Measurements from ENCODE around the gene GSTA4.

- TF ChIP-seq, protein P1, sequence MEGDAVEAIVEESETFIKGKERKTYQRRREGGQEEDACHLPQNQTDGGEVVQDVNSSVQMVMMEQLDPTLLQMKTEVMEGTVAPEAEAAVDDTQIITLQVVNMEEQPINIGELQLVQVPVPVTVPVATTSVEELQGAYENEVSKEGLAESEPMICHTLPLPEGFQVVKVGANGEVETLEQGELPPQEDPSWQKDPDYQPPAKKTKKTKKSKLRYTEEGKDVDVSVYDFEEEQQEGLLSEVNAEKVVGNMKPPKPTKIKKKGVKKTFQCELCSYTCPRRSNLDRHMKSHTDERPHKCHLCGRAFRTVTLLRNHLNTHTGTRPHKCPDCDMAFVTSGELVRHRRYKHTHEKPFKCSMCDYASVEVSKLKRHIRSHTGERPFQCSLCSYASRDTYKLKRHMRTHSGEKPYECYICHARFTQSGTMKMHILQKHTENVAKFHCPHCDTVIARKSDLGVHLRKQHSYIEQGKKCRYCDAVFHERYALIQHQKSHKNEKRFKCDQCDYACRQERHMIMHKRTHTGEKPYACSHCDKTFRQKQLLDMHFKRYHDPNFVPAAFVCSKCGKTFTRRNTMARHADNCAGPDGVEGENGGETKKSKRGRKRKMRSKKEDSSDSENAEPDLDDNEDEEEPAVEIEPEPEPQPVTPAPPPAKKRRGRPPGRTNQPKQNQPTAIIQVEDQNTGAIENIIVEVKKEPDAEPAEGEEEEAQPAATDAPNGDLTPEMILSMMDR (conservative IDR thresholded peaks at IDR 0.05; ENCODE audit: low read length), result no peak
- no peak for TF ChIP-seq EZH2phosphoT487 (IDR thresholded peaks at IDR 0.05; ENCODE audit: borderline replicate concordance, low read depth, low read length)
These were observed 46.3 kb upstream of the GSTA4 start for GRCh38 chr6:53041356-53041755.
